Skeletal muscle tissue (tissue), 4 donors: Measurements from ENCODE around the gene ADA. TPM values are rescaled to one million over a fixed set of nuclear protein-coding genes. Genes with fewer than 3 reads are reported as not detected.
"Not testable (repeated sequence)": the region's sequence is repeated elsewhere in the genome, so short reads cannot be mapped to it uniquely, and the experiment has no call there.

ENCODE experiments used
- H3K27ac ChIP-seq: one replicate; pipeline ENCODE4 v1.7.0; 2013; ENCODE audit warnings: mild to moderate bottlenecking, low read depth, low read length, inconsistent platforms
- H3K27me3 ChIP-seq, 3 donors: one replicate each; pipeline ENCODE4 v1.7.0; 2013; ENCODE audit warnings: low read length in 3 of 3; ENCODE audit not compliant: control insufficient read depth in 3 of 3, insufficient read depth in 3 of 3
- H3K36me3 ChIP-seq, 3 donors: one replicate each; pipeline ENCODE4 v1.7.0; 2013; ENCODE audit warnings: low read length in 3 of 3; ENCODE audit not compliant: control insufficient read depth in 3 of 3, insufficient read depth in 3 of 3
- H3K4me1 ChIP-seq, 3 donors: one replicate each; pipeline ENCODE4 v1.7.0; 2013; ENCODE audit warnings: low read length in 3 of 3, mild to moderate bottlenecking in 3 of 3; ENCODE audit not compliant: control insufficient read depth in 3 of 3, insufficient read depth in 3 of 3
- H3K4me3 ChIP-seq, 3 donors: one replicate each; pipeline ENCODE4 v1.7.0; 2013; ENCODE audit warnings: low read length in 3 of 3
- H3K9ac ChIP-seq, 3 donors: one replicate each; pipeline ENCODE4 v1.7.0; 2013; ENCODE audit warnings: low read length in 3 of 3, mild to moderate bottlenecking in 3 of 3, moderate library complexity in 2 of 3, low read depth in 1 of 3
- H3K9me3 ChIP-seq, 3 donors: one replicate each; pipeline ENCODE4 v1.7.0; 2013; ENCODE audit warnings: low read length in 3 of 3; ENCODE audit not compliant: control insufficient read depth in 3 of 3
- total RNA-seq: library from RNA; depleted of rRNA; stranded (reverse); fragments of >200 nt; gene quantifications from one replicate; pipeline ENCODE4 v1.2.3, GENCODE V29; 2014
- donor health status: Osteomylitis.

Gene ADA
- total RNA-seq: 3.7 TPM

DNA sequence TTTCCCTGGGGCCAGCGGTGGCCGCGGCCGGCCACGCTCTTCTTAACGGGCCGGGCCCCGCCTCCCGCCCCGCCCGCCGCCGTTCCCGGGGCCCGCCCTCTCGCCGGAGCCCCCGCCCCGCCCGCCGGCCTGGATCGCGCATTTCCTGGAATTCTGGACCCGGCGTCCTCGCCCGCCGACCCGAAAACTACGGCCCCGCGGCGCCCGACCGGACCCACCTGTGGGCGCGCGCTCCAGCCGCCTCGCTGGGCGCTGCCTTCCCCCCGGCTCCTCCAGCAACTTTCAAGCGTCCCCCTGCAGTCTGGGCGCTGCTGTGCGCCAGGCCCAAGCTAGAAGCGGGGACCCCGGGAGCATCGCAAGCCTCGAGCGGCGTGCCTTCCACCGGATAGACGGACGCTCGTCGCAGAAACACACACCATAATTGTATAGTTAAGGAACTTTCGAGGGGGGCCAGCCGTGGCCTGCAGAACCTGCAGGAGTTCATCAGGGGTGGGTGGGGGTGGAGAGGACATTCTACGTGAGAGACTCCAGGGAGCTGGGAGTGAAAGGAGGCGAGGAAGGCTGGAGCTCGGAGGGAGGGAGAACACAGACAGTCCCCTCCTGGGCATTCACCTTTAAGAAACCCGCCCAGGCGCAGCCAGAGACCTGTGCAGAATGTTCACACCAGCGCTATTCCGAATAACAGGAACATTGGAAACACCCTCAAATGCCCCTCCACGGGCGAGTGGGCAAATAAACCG is at the start of gene ADA:
ADA (minus strand) TSS at position 16 of the 740 bp plus-strand sequence. CDS start 92 bp downstream, outside the sequence.
- Histone ChIP-seq H3K27me3 (peaks cover 0 to 9% (median 0%) of the 10 kb centered on the region in 3 donors), H3K4me3 (peak within 1 kb of the TSS; percentile 80 to 82 (median 81)), H3K9me3 (no peaks in the 10 kb centered on the region), H3K36me3 (no peaks in the 10 kb centered on the region), H3K9ac (peak within 1 kb of the TSS; percentile 55 to 72 (median 70)), H3K4me1 (peaks cover 20 to 25% (median 21%) of the 10 kb centered on the region in 3 donors), H3K27ac (peak within 1 kb of the TSS; percentile 46)

- H3K4me1 ChIP-seq: peaks cover 42 to 48% (median 44%) of the 10 kb centered on the region in 3 donors
- H3K9me3 ChIP-seq: no peaks in the 10 kb centered on the region
Observed at GRCh38 chr20:44700306-44700705, 48.8 kb upstream of the ADA start.

GRCh38 chr20:44698351-44698750 is 46.9 kb upstream of the ADA start:
- Histone ChIP-seq H3K9ac (no peak overlapping the region), H3K4me1 (peaks cover 37 to 42% (median 38%) of the 10 kb centered on the region in 3 donors), H3K36me3 (no peaks in the 10 kb centered on the region), H3K27ac (no peak overlapping the region), H3K27me3 (no peaks in the 10 kb centered on the region), H3K9me3 (no peaks in the 10 kb centered on the region), H3K4me3 (no peak overlapping the region)

More at GRCh38 chr20:44700306-44700705, 48.8 kb upstream of the ADA start:
- no peak overlapping the region for H3K9ac ChIP-seq
- H3K27me3 ChIP-seq: no peaks in the 10 kb centered on the region
- no peaks in the 10 kb centered on the region for H3K36me3 ChIP-seq
- no peak overlapping the region for H3K4me3 ChIP-seq
- no peak overlapping the region for H3K27ac ChIP-seq

DNA sequence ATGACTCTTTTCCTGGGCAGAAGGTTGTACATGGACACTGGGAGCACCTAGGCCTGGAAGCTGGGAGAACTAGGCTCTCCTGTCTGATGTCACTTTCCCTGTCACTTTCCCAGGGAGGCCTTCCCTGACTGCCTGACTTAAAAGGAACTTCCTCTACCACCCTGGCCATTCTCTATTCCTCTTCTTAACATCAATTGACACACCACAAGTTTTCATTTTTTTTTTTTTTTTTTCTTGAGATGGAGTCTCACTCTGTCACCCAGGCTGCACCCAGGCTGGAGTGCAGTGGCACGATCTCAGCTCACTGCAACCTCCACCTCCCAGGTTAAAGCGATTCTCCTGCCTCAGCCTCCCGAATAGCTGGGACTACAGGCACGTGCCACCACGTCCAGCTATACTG is 45.5 kb upstream of the ADA start:
- not testable (repeated sequence) for H3K27me3 ChIP-seq, H3K36me3 ChIP-seq, H3K9ac ChIP-seq, H3K4me3 ChIP-seq, H3K9me3 ChIP-seq, H3K27ac ChIP-seq
- H3K4me1 ChIP-seq: peaks cover 35 to 40% (median 36%) of the 10 kb centered on the region in 3 donors

- H3K4me1 ChIP-seq: peaks cover 35 to 41% (median 37%) of the 10 kb centered on the region in 3 donors
- H3K27me3 ChIP-seq: no peaks in the 10 kb centered on the region
- H3K36me3 ChIP-seq: no peaks in the 10 kb centered on the region
- no peaks in the 10 kb centered on the region for H3K9me3 ChIP-seq
- no peak overlapping the region for H3K9ac ChIP-seq
- H3K27ac ChIP-seq: no peak overlapping the region
- no peak overlapping the region for H3K4me3 ChIP-seq
Observed at GRCh38 chr20:44696315-44696714, 44.8 kb upstream of the ADA start.

- Histone ChIP-seq H3K4me3 (no peak overlapping the region), H3K4me1 (peaks cover 35 to 40% (median 37%) of the 10 kb centered on the region in 3 donors), H3K9me3 (no peaks in the 10 kb centered on the region), H3K36me3 (no peaks in the 10 kb centered on the region), H3K27ac (peak overlapping the region; percentile 69), H3K27me3 (no peaks in the 10 kb centered on the region), H3K9ac (no peak overlapping the region)
Observed at GRCh38 chr20:44695674-44696300, 44.3 kb upstream of the ADA start.

DNA sequence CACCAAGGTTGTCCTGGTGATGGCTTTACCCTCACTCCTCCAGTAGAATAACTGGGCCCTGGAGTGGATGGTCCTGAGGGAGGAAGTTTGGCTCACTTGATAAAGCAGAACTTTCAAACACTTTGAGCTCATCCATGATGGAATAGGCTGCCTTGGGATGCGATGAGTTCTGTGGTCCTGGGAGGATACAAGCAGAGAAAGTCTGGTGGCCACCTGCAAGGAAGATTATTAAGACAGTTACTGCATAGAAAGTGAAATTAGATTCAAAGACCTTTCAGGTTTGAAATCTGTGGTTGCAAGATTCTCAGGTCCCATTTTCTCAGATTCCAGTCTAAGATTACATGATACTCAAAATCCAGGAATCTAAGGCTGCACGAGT is 43.8 kb upstream of the ADA start:
- Histone ChIP-seq H3K36me3 (no peaks in the 10 kb centered on the region), H3K27ac (peak overlapping the region; percentile 69), H3K9me3 (no peaks in the 10 kb centered on the region), H3K4me3 (no peak overlapping the region), H3K27me3 (no peaks in the 10 kb centered on the region), H3K9ac (peak overlapping the region in 1 of 3 donors; percentile 33), H3K4me1 (peaks cover 32 to 37% (median 34%) of the 10 kb centered on the region in 3 donors)

- Histone ChIP-seq H3K4me1 (peaks cover 31 to 37% (median 32%) of the 10 kb centered on the region in 3 donors), H3K4me3 (no peak overlapping the region), H3K9ac (no peak overlapping the region), H3K27ac (peak overlapping the region; percentile 69), H3K9me3 (no peaks in the 10 kb centered on the region), H3K36me3 (no peaks in the 10 kb centered on the region), H3K27me3 (no peaks in the 10 kb centered on the region)
Observed at GRCh38 chr20:44694159-44694558, 42.7 kb upstream of the ADA start.

DNA sequence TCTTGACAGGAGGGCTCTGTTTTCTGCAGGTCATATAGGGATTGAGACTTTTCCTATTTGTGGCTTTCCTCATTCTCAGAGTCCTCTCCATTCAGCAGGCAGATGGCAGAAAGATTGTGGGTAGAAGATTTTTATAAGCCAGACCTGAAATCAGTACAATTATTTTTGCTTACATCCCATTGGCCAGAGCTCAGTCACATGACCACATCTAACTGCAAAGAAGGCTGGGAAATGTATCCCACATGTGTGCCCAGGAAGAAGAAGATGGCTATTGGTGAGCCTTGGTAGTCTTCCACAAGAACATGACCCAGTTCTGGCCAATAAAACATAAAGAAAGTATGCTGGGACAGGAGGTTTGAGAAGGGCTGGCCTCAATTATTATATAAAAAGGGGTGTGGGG is 42.1 kb upstream of the ADA start:
- Histone ChIP-seq H3K27ac (peak overlapping the region; percentile 83), H3K36me3 (no peaks in the 10 kb centered on the region), H3K4me1 (peaks cover 31 to 37% (median 32%) of the 10 kb centered on the region in 3 donors), H3K9ac (peak overlapping the region in 1 of 3 donors; percentile 69), H3K9me3 (no peaks in the 10 kb centered on the region), H3K27me3 (no peaks in the 10 kb centered on the region), H3K4me3 (no peak overlapping the region)

DNA sequence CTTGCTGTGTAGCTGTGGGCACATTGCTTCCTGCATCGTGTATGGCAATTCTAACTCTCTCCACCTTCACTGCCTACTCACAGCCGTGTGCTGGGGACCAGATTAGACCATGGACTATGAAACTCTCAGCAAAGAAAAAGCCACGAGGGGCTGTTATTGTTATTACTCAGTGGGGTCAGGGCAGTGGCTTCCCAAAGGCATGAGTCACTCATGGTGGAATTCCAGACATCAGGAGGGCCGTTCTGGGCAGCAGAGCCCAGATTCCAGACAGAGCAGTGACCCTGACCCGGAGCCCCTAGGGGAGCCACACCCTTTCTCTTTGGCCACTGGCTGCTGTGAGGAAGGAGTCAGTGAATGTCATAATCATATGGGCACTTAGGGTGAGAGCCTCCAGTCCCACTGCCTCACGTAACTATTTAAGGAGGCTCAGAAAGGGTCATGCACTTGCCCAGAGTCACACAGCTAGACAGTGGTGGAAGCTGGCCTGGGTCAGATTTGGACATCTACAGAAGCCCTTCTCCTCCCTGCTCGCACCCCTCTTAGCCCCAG is 41.5 kb upstream of the ADA start:
- Histone ChIP-seq H3K27me3 (no peaks in the 10 kb centered on the region), H3K36me3 (no peaks in the 10 kb centered on the region), H3K4me1 (peaks cover 31 to 37% (median 32%) of the 10 kb centered on the region in 3 donors), H3K9me3 (no peaks in the 10 kb centered on the region), H3K4me3 (peak overlapping the region in 1 of 3 donors; percentile 35), H3K27ac (peak overlapping the region; percentile 83), H3K9ac (peak overlapping the region in 2 of 3 donors; percentile 24 to 69)
